Spleen (tissue), 11 donors: ENCODE results near the gene HPSE2. TPM values are rescaled to one million over a fixed set of nuclear protein-coding genes. Genes with fewer than 3 reads are reported as not detected.
A peak's percentile ranks its signal among the peaks of the same experiment; 100 is the strongest.

Experiments
- DNase-seq: peaks from one replicate; pipeline ENCODE4 v3.0.0-alpha.2; 2020
- H3K27ac ChIP-seq, 8 donors: fragments of 200-600 bp; sonication (generic) in 7 of 8; 1 replicate in 4 of 8; 2 replicates in 4 of 8; pipeline versions ENCODE4 v1.5.0 to v1.8.0; 2016 to 2021; ENCODE audit warnings: inconsistent platforms in 4 of 8, mild to moderate bottlenecking in 4 of 8, moderate library complexity in 1 of 8
- H3K27me3 ChIP-seq, 7 donors: fragments of 200-600 bp; sonication (generic) in 6 of 7; replicated peaks in 1 of 7; 1 replicate in 4 of 7; 2 replicates in 3 of 7; pipeline versions ENCODE4 v1.5.0 to v1.8.0; 2016 to 2021; ENCODE audit warnings: inconsistent platforms in 3 of 7, mild to moderate bottlenecking in 1 of 7
- H3K36me3 ChIP-seq, 6 donors: fragments of 200-600 bp; sonication (generic) in 5 of 6; 1 replicate in 4 of 6; 2 replicates in 2 of 6; pipeline versions ENCODE4 v1.5.0 to v1.8.0; 2016 to 2021; ENCODE audit warnings: inconsistent platforms in 2 of 6
- H3K4me1 ChIP-seq, 6 donors: fragments of 200-600 bp; sonication (generic) in 5 of 6; 1 replicate in 3 of 6; 2 replicates in 3 of 6; pipeline versions ENCODE4 v1.5.0 to v1.8.0; 2016 to 2021; ENCODE audit warnings: inconsistent platforms in 3 of 6
- H3K4me3 ChIP-seq, 8 donors: fragments of 200-600 bp; sonication (generic) in 7 of 8; 1 replicate in 4 of 8; 2 replicates in 4 of 8; pipeline versions ENCODE4 v1.5.0 to v1.8.0; 2016 to 2021; ENCODE audit warnings: inconsistent platforms in 4 of 8, mild to moderate bottlenecking in 4 of 8, moderate library complexity in 2 of 8
- H3K9me3 ChIP-seq, 8 donors: fragments of 200-600 bp; sonication (generic) in 7 of 8; 1 replicate in 4 of 8; 2 replicates in 4 of 8; pipeline versions ENCODE4 v1.5.0 to v1.8.0; 2016 to 2021; ENCODE audit warnings: inconsistent platforms in 4 of 8
- CTCF ChIP-seq, 11 experiments: fragments of 200-600 bp in 7 of 11; fragments of 450-650 bp in 4 of 11; sonication (generic) in 4 of 11; IDR thresholded peaks in 8 of 11; conservative IDR thresholded peaks in 3 of 11; 1 replicate in 7 of 11; 2 replicates in 4 of 11; pipeline versions ENCODE4 v1.4.0 to v1.8.0; 2016 to 2021; ENCODE audit warnings: antibody characterized with exemption in 11 of 11, inconsistent platforms in 4 of 11, mild to moderate bottlenecking in 1 of 11
- POLR2A ChIP-seq, 3 donors: fragments of 450-650 bp; IDR thresholded peaks; one replicate each; pipeline ENCODE4 v1.5.1; 2017; ENCODE audit warnings: antibody characterized with exemption in 3 of 3, mild to moderate bottlenecking in 1 of 3
- POLR2AphosphoS5 ChIP-seq, 3 donors: sonication (generic); formaldehyde crosslinking; IDR thresholded peaks; one replicate each; pipeline ENCODE4 v1.5.1; 2017; ENCODE audit warnings: antibody characterized with exemption in 3 of 3
- WGBS, 5 donors: extraction: QIAGEN DNeasy Blood & Tissue Kit in 3 of 5; methylation state at CpG; one replicate each; pipeline versions ENCODE4 v1.1.5 to v1.1.7; 2013 to 2018; 5-methylcytosine and 5-hydroxymethylcytosine counted together
- intact Hi-C: fragments of 100-400 bp; cut with DNase I; formaldehyde crosslinking; loops from one replicate; pipeline ENCODE4 v1.15.0; 2023; ENCODE audit warnings: low total_unique reads
- polyA plus RNA-seq, 3 donors: library from polyadenylated mRNA; stranded (reverse); fragments of 200-250 nt; gene quantifications; one replicate each; pipeline ENCODE4 v1.2.1, GENCODE V29; 2013
- total RNA-seq, 7 donors: library from RNA; depleted of rRNA in 3 of 7; stranded (reverse); fragments of >200 nt in 3 of 7; fragmentation: NEBNext Ultra II Directional in 4 of 7; extraction: Animal tissue kit (Norgen Biotek cat#: 25700) in 4 of 7; gene quantifications; one replicate each; pipeline versions ENCODE4 v1.1.0 to v1.2.1, GENCODE V29; 2016 to 2021
- donor health status: healthy with polysubstance abuse.
- donor health status: DM: no; HTN: no; CAD: no; lungs with moderate emphysema.
- donor health status: DM: no; HTN: no; CAD: no.
- donor health status: Bipolar disorder and iron deficiency.
- donor health status: healthy.
- donor health status: DM: no; HTN: no; CAD: no.
- donor health status: DM: yes; HTN: yes; CAD: no.

HPSE2 gene
- total and polyA plus RNA-seq, 10 donors: 0.02 to 0.64 (median 0.03) TPM; not detected in 5

- H3K4me1 ChIP-seq: no peaks in the 10 kb centered on the region
- DNase-seq: no peak
- intact Hi-C loops: no loop called here
- H3K27ac ChIP-seq: no peak overlapping the region
- H3K27me3 ChIP-seq: peaks cover 0 to 6% (median 0%) of the 10 kb centered on the region in 7 donors
- no peaks in the 10 kb centered on the region for H3K36me3 ChIP-seq
- H3K4me3 ChIP-seq: no peak overlapping the region
- peaks cover 0 to 9% (median 0%) of the 10 kb centered on the region in 8 donors for H3K9me3 ChIP-seq
- TF ChIP-seq POLR2A (IDR thresholded peaks at IDR 0.05): no peak
These were observed 435.4 kb downstream of the HPSE2 start for GRCh38 chr10:98800263-98800662.

GRCh38 chr10:98795467-98795866, 440.2 kb downstream of the HPSE2 start:
- TF ChIP-seq POLR2AphosphoS5 (IDR thresholded peaks at IDR 0.05): no peak
- TF ChIP-seq POLR2A (IDR thresholded peaks at IDR 0.05): no peak
- TF ChIP-seq CTCF (IDR thresholded peaks at IDR 0.05 in 8 of 11, conservative IDR thresholded peaks at IDR 0.05 in 3 of 11): no peak
- DNase-seq: no peak
- no peak overlapping the region for H3K27ac ChIP-seq
- H3K36me3 ChIP-seq: no peaks in the 10 kb centered on the region
- 82 to 100% (median 96%) methylated on average over 1 to 2 of the region's 2 CpGs for WGBS, 5 donors
- peaks cover 0 to 6% (median 0%) of the 10 kb centered on the region in 7 donors for H3K27me3 ChIP-seq
- H3K4me1 ChIP-seq: no peaks in the 10 kb centered on the region
- intact Hi-C loops: no loop called here
- H3K9me3 ChIP-seq: peaks cover 0 to 4% (median 0%) of the 10 kb centered on the region in 8 donors
- H3K4me3 ChIP-seq: no peak overlapping the region

GRCh38 chr10:98790817-98791216, 444.8 kb downstream of the HPSE2 start:
- Histone ChIP-seq H3K4me1 (no peaks in the 10 kb centered on the region), H3K9me3 (no peaks in the 10 kb centered on the region), H3K27me3 (peaks cover 0 to 8% (median 0%) of the 10 kb centered on the region in 7 donors), H3K27ac (no peak overlapping the region), H3K36me3 (no peaks in the 10 kb centered on the region), H3K4me3 (no peak overlapping the region)
- intact Hi-C loops: no loop called here
- no peak for TF ChIP-seq POLR2A (IDR thresholded peaks at IDR 0.05)
- peak in 4 of 11 experiments; percentile 6 to 40 (median 20) for TF ChIP-seq CTCF (IDR thresholded peaks at IDR 0.05 in 8 of 11, conservative IDR thresholded peaks at IDR 0.05 in 3 of 11)
- no peak for DNase-seq

- intact Hi-C loops: no loop called here
- Histone ChIP-seq H3K36me3 (no peaks in the 10 kb centered on the region), H3K27me3 (no peaks in the 10 kb centered on the region), H3K27ac (no peak overlapping the region), H3K9me3 (no peaks in the 10 kb centered on the region), H3K4me1 (no peaks in the 10 kb centered on the region), H3K4me3 (no peak overlapping the region)
- no peak for DNase-seq
- TF ChIP-seq POLR2A (IDR thresholded peaks at IDR 0.05): no peak
- no peak for TF ChIP-seq POLR2AphosphoS5 (IDR thresholded peaks at IDR 0.05)
- no peak for TF ChIP-seq CTCF (IDR thresholded peaks at IDR 0.05 in 8 of 11, conservative IDR thresholded peaks at IDR 0.05 in 3 of 11)
- 53 to 66% (median 61%) methylated on average over 3 of the region's 3 CpGs for WGBS, 5 donors
These were observed 457.3 kb downstream of the HPSE2 start for GRCh38 chr10:98778277-98778759.

- TF ChIP-seq CTCF (IDR thresholded peaks at IDR 0.05 in 8 of 11, conservative IDR thresholded peaks at IDR 0.05 in 3 of 11) (no peak), POLR2AphosphoS5 (IDR thresholded peaks at IDR 0.05) (no peak), POLR2A (IDR thresholded peaks at IDR 0.05) (no peak)
- no peak overlapping the region for H3K27ac ChIP-seq
- no peaks in the 10 kb centered on the region for H3K4me1 ChIP-seq
- H3K36me3 ChIP-seq: no peaks in the 10 kb centered on the region
- DNase-seq: no peak
- intact Hi-C loops: no loop called here
- 49 to 96% (median 56%) methylated on average over 3 of the region's 3 CpGs for WGBS, 5 donors
- no peaks in the 10 kb centered on the region for H3K27me3 ChIP-seq
- H3K9me3 ChIP-seq: peaks cover 0 to 5% (median 2%) of the 10 kb centered on the region in 8 donors
- no peak overlapping the region for H3K4me3 ChIP-seq
These were observed 477.2 kb downstream of the HPSE2 start for GRCh38 chr10:98758463-98758862.
